ENCODE results near the gene TNKS2. TPM values are rescaled to one million over a fixed set of nuclear protein-coding genes. Genes with fewer than 3 reads are reported as not detected.

TNKS2 gene
- total RNA-seq, 4 donors from 2014 or later, result 27.8 to 47.0 (median 31.3) TPM

DNA sequence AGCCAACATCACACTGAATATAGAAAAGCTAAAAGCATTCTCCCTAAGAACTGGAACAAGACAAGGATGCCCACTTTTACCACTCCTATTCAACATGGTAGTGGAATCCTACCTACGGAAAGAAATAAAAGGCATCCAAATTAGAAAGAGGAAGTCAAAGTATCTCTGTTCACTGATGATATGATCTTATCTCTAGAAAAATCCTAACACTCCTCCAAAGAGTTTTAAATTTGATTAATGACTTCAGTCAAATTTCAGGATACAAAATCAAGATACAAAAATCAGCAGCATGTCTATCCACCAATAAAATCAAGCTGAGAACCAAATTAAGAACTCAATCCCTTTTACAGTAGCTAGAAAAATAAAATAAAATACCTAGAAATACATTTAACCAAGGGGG, 35.3 kb upstream of the TNKS2 start:
- no peaks in the 10 kb centered on the region for H3K4me1 ChIP-seq
- H3K4me3 ChIP-seq, result no peak overlapping the region
- no peak for DNase-seq

DNA sequence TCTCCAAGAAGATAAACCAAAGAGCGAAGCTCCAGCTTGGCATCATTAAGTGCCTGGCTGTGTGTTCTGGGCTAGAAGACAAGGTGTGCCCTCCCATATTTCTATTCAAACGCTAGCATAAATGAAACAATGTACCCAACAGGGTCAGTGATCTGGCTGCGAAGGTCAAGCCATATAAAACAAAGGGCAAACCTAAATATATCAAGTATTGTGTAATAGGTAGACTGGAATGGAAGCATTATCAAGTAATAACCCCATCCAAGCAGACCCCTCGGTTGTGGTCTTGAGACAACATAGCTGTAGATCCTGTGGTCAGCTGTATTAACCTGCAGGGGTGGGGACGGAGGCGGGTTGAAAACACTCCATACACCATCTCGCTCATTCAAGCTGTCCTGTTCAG, 31.6 kb upstream of the TNKS2 start:
- Histone ChIP-seq H3K27me3 (no peaks in the 10 kb centered on the region), H3K4me1 (no peaks in the 10 kb centered on the region), H3K4me3 (no peak overlapping the region), H3K9me3 (no peaks in the 10 kb centered on the region), H3K27ac (no peak overlapping the region), H3K36me3 (no peaks in the 10 kb centered on the region)
- TF ChIP-seq, protein P1, sequence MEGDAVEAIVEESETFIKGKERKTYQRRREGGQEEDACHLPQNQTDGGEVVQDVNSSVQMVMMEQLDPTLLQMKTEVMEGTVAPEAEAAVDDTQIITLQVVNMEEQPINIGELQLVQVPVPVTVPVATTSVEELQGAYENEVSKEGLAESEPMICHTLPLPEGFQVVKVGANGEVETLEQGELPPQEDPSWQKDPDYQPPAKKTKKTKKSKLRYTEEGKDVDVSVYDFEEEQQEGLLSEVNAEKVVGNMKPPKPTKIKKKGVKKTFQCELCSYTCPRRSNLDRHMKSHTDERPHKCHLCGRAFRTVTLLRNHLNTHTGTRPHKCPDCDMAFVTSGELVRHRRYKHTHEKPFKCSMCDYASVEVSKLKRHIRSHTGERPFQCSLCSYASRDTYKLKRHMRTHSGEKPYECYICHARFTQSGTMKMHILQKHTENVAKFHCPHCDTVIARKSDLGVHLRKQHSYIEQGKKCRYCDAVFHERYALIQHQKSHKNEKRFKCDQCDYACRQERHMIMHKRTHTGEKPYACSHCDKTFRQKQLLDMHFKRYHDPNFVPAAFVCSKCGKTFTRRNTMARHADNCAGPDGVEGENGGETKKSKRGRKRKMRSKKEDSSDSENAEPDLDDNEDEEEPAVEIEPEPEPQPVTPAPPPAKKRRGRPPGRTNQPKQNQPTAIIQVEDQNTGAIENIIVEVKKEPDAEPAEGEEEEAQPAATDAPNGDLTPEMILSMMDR (IDR thresholded peaks at IDR 0.05), result no peak
- TF ChIP-seq POLR2A (IDR thresholded peaks at IDR 0.05), result no peak
- no peak for DNase-seq

More for the DNA sequence above, 35.3 kb upstream of the TNKS2 start:
- Histone ChIP-seq H3K27ac (no peak overlapping the region), H3K36me3 (no peaks in the 10 kb centered on the region), H3K27me3 (no peaks in the 10 kb centered on the region), H3K9me3 (no peaks in the 10 kb centered on the region)
- TF ChIP-seq, protein P1 (IDR thresholded peaks at IDR 0.05), result no peak
- TF ChIP-seq POLR2A (IDR thresholded peaks at IDR 0.05), result no peak

DNA sequence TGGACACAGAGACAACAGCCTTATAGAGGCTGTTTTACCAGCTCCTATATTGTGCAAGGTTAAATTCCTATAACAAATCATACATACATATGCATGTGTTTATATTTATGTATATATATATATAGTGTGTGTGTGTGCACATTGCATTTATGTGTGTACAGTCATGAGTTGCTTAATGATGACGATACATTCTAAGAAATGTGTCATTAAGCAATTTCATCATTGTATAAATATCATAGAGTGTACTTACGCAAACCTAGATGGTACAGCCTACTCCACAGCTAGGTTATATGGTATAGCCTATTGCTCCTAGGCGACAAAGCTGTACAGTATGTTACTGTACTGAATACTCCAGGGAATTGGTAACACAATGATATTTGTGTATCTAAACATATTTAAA, 30.1 kb upstream of the TNKS2 start:
- Histone ChIP-seq H3K4me1 (no peaks in the 10 kb centered on the region), H3K36me3 (no peaks in the 10 kb centered on the region), H3K27me3 (no peaks in the 10 kb centered on the region), H3K27ac (no peak overlapping the region), H3K4me3 (no peak overlapping the region), H3K9me3 (no peaks in the 10 kb centered on the region)
- no peak for DNase-seq
- TF ChIP-seq POLR2A (IDR thresholded peaks at IDR 0.05), result no peak
- TF ChIP-seq, protein P1 (IDR thresholded peaks at IDR 0.05), result no peak

DNA sequence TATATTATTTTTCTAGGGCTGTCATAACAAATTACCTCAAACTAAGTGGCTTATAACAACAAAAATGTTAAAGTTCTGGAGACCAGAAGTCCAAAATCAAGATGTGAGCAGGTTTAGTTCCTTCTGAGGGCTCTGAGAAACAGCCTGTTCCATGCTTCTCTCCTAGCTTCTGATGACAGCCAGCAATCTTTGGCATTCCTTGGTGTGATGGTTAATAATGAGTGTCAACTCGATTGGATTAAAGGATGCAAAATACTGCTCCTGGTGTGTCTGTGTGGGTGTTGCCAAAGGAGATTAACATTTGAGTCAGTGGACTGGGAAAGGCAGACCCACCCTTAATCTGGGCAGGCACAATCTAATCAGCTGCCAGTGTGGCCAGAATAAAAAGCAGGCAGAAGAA, 26.3 kb upstream of the TNKS2 start:
- H3K4me3 ChIP-seq, result no peak overlapping the region
- no peaks in the 10 kb centered on the region for H3K27me3 ChIP-seq
- H3K4me1 ChIP-seq, result no peaks in the 10 kb centered on the region
- no peak overlapping the region for H3K27ac ChIP-seq
- H3K36me3 ChIP-seq, result no peaks in the 10 kb centered on the region
- H3K9me3 ChIP-seq, result no peaks in the 10 kb centered on the region
- no peak for DNase-seq
- TF ChIP-seq POLR2A (IDR thresholded peaks at IDR 0.05), result no peak
- TF ChIP-seq, protein P1 (IDR thresholded peaks at IDR 0.05), result no peak

DNA sequence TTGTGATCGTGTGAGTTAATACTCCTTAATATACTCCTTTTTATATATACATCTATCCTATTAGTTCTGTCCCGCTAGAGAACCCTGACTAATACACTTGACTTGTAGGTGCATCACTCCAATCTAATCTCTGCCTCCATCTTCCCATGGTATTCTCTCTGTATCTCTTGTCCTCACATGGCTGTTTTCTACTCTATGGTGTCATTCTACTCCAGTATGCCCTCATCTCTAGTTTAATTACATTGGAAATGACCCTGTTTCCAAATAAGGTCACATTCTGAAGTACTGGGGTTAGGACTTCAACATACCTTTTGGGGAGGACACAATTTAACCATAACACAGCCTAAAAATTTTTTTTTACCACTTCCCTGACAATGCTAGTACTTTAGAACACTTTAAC, 25.8 kb upstream of the TNKS2 start:
- TF ChIP-seq, protein P1 (IDR thresholded peaks at IDR 0.05), result no peak
- TF ChIP-seq POLR2A (IDR thresholded peaks at IDR 0.05), result no peak
- H3K27ac ChIP-seq, result no peak overlapping the region
- DNase-seq, result no peak
- H3K9me3 ChIP-seq, result no peaks in the 10 kb centered on the region
- H3K4me3 ChIP-seq, result no peak overlapping the region
- no peaks in the 10 kb centered on the region for H3K27me3 ChIP-seq
- no peaks in the 10 kb centered on the region for H3K4me1 ChIP-seq
- no peaks in the 10 kb centered on the region for H3K36me3 ChIP-seq

DNA sequence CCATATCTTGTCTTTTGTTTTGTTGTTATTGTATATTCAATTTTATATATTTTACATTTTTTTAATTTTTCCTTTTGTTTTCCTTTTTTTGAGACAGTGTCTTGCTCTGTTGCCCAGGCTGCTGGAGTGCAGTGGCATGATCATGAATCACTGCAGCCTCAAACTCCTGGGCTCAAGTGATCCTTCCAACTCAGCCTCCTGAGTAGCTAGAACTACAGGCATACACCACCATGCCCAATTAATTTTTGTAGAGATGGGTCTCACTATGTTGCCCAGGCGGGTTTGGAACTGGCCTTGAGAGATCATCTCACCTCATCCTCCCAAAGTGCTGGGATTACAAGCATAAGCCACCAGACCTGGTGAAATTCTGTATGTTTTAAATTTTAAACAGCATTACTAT, 25.4 kb upstream of the TNKS2 start:
- Histone ChIP-seq H3K4me3 (no peak overlapping the region), H3K27me3 (no peaks in the 10 kb centered on the region), H3K9me3 (no peaks in the 10 kb centered on the region), H3K4me1 (no peaks in the 10 kb centered on the region), H3K27ac (no peak overlapping the region), H3K36me3 (no peaks in the 10 kb centered on the region)
- no peak for TF ChIP-seq POLR2A (IDR thresholded peaks at IDR 0.05)
- TF ChIP-seq, protein P1 (IDR thresholded peaks at IDR 0.05), result no peak
- DNase-seq, result no peak

Measured in Peyer's patch (tissue), 4 donors.